Measurements from ENCODE around the gene HK1.

HK1 gene

GRCh38 chr10:69237528-69238159, 40.7 kb upstream of the HK1 start:
- H2AFZ ChIP-seq (ENCODE audit: low read length), result no peak overlapping the region
- H3K36me3 ChIP-seq (ENCODE audit: insufficient read depth, low read length), result no peaks in the 10 kb centered on the region
- no peaks in the 10 kb centered on the region for H3K9me3 ChIP-seq (ENCODE audit: low read length)
- H3K27ac ChIP-seq (ENCODE audit: low read depth, low read length, poor library complexity, severe bottlenecking), result no peak overlapping the region
- H3K4me3 ChIP-seq (ENCODE audit: low read depth, low read length, poor library complexity, severe bottlenecking), result no peak overlapping the region
- H3K4me2 ChIP-seq (ENCODE audit: low read length), result no peak overlapping the region
- no peaks in the 10 kb centered on the region for H3K27me3 ChIP-seq (ENCODE audit: insufficient read depth, low read length)
- no peaks in the 10 kb centered on the region for H3K79me2 ChIP-seq (ENCODE audit: insufficient read depth, low read length)
- no peaks in the 10 kb centered on the region for H3K4me1 ChIP-seq (ENCODE audit: insufficient read depth, low read length, severe bottlenecking)
- H4K20me1 ChIP-seq (ENCODE audit: insufficient read depth, low read length), result no peaks in the 10 kb centered on the region
- H3K9ac ChIP-seq (ENCODE audit: low read length), result no peak overlapping the region
- no peaks in the 10 kb centered on the region for H3K9me2 ChIP-seq (ENCODE audit: low read depth, low read length)
- TF ChIP-seq CTCF (IDR thresholded peaks at IDR 0.05; ENCODE audit: low read length) (peak; percentile 90), EZH2 (IDR thresholded peaks at IDR 0.05; ENCODE audit: borderline replicate concordance, low read length) (no peak)
- H3F3A ChIP-seq (ENCODE audit: insufficient read depth, low read length), result no peaks in the 10 kb centered on the region

- H3K27ac ChIP-seq (ENCODE audit: low read depth, low read length, poor library complexity, severe bottlenecking), result no peak overlapping the region
- no peak overlapping the region for H3K9ac ChIP-seq (ENCODE audit: low read length)
- no peaks in the 10 kb centered on the region for H3K27me3 ChIP-seq (ENCODE audit: insufficient read depth, low read length)
- no peak overlapping the region for H3K4me3 ChIP-seq (ENCODE audit: low read depth, low read length, poor library complexity, severe bottlenecking)
- H3K36me3 ChIP-seq (ENCODE audit: insufficient read depth, low read length), result no peaks in the 10 kb centered on the region
- no peak for TF ChIP-seq CTCF (IDR thresholded peaks at IDR 0.05; ENCODE audit: low read length)
- no peak for TF ChIP-seq EZH2 (IDR thresholded peaks at IDR 0.05; ENCODE audit: borderline replicate concordance, low read length)
- H3K4me1 ChIP-seq (ENCODE audit: insufficient read depth, low read length, severe bottlenecking), result no peaks in the 10 kb centered on the region
- H3F3A ChIP-seq (ENCODE audit: insufficient read depth, low read length), result no peaks in the 10 kb centered on the region
- H3K4me2 ChIP-seq (ENCODE audit: low read length), result no peak overlapping the region
- no peaks in the 10 kb centered on the region for H4K20me1 ChIP-seq (ENCODE audit: insufficient read depth, low read length)
- H3K9me2 ChIP-seq (ENCODE audit: low read depth, low read length), result no peaks in the 10 kb centered on the region
- H3K79me2 ChIP-seq (ENCODE audit: insufficient read depth, low read length), result no peaks in the 10 kb centered on the region
- no peaks in the 10 kb centered on the region for H3K9me3 ChIP-seq (ENCODE audit: low read length)
- H2AFZ ChIP-seq (ENCODE audit: low read length), result no peak overlapping the region
These were observed 39.2 kb upstream of the HK1 start for GRCh38 chr10:69239136-69239535.

GRCh38 chr10:69239816-69240434, 38.4 kb upstream of the HK1 start:
- Histone ChIP-seq H2AFZ (ENCODE audit: low read length) (no peak overlapping the region), H3K9me3 (ENCODE audit: low read length) (no peaks in the 10 kb centered on the region), H3K4me1 (ENCODE audit: insufficient read depth, low read length, severe bottlenecking) (no peaks in the 10 kb centered on the region), H3K27ac (ENCODE audit: low read depth, low read length, poor library complexity, severe bottlenecking) (no peak overlapping the region), H3K27me3 (ENCODE audit: insufficient read depth, low read length) (no peaks in the 10 kb centered on the region), H3F3A (ENCODE audit: insufficient read depth, low read length) (no peaks in the 10 kb centered on the region), H4K20me1 (ENCODE audit: insufficient read depth, low read length) (no peaks in the 10 kb centered on the region), H3K9ac (ENCODE audit: low read length) (no peak overlapping the region), H3K4me3 (ENCODE audit: low read depth, low read length, poor library complexity, severe bottlenecking) (no peak overlapping the region), H3K4me2 (ENCODE audit: low read length) (no peak overlapping the region), H3K79me2 (ENCODE audit: insufficient read depth, low read length) (no peaks in the 10 kb centered on the region), H3K36me3 (ENCODE audit: insufficient read depth, low read length) (no peaks in the 10 kb centered on the region), H3K9me2 (ENCODE audit: low read depth, low read length) (no peaks in the 10 kb centered on the region)
- TF ChIP-seq CTCF (IDR thresholded peaks at IDR 0.05; ENCODE audit: low read length) (no peak), EZH2 (IDR thresholded peaks at IDR 0.05; ENCODE audit: borderline replicate concordance, low read length) (no peak)
